Right lobe of liver (tissue), 4 donors: ENCODE results near the gene ZNF710.

ENCODE experiments used
- POLR2A ChIP-seq: fragments of 450-650 bp; IDR thresholded peaks from one replicate; pipeline ENCODE4 v1.6.1; 2017; ENCODE audit warnings: antibody characterized with exemption, mild to moderate bottlenecking
- TF ChIP-seq, protein P1 (sequence below), 4 donors: fragments of 200-600 bp in 3 of 4; fragments of 450-650 bp in 1 of 4; IDR thresholded peaks; one replicate each; pipeline versions ENCODE4 v1.5.1 to v1.8.0; 2016 to 2022; ENCODE audit warnings: antibody characterized with exemption in 4 of 4, mild to moderate bottlenecking in 2 of 4
- donor health status: DM: no; HTN: no; CAD: no.
- donor health status: DM: no; HTN: no; CAD: no.
- donor health status: DM: no; HTN: yes; CAD: no.

DNA sequence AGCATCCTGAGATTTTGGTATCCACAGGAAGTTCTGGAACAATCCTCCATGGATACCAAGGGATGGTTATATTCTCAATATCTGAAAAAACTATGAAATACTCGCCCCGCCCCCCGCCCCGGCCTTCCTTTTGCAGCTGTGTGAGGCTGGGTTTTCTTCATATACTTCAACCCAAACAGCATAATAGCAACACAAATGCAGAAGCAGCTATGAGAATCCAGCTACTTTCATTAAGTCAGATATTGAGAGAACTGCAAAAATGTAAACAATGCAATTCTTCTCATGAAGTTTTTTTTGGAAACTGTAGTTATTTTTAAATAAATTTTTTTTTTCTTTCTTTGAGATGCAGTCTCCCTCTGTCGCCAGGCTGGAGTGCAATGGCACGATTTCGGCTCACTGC is 112.0 kb downstream of the ZNF710 start:
- TF ChIP-seq, protein P1, sequence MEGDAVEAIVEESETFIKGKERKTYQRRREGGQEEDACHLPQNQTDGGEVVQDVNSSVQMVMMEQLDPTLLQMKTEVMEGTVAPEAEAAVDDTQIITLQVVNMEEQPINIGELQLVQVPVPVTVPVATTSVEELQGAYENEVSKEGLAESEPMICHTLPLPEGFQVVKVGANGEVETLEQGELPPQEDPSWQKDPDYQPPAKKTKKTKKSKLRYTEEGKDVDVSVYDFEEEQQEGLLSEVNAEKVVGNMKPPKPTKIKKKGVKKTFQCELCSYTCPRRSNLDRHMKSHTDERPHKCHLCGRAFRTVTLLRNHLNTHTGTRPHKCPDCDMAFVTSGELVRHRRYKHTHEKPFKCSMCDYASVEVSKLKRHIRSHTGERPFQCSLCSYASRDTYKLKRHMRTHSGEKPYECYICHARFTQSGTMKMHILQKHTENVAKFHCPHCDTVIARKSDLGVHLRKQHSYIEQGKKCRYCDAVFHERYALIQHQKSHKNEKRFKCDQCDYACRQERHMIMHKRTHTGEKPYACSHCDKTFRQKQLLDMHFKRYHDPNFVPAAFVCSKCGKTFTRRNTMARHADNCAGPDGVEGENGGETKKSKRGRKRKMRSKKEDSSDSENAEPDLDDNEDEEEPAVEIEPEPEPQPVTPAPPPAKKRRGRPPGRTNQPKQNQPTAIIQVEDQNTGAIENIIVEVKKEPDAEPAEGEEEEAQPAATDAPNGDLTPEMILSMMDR (IDR thresholded peaks at IDR 0.05), result no peak
- TF ChIP-seq POLR2A, result no peak
